Adrenal gland (tissue), 5 donors: ENCODE data around the gene SLC15A1.

Experiments used
- CTCF ChIP-seq, 6 experiments: fragments of 450-650 bp in 4 of 6; fragments of 200-600 bp in 2 of 6; sonication (generic) in 1 of 6; IDR thresholded peaks; 1 replicate in 5 of 6; 2 replicates in 1 of 6; pipeline versions ENCODE4 v1.5.1 to v1.8.0; 2016 to 2021; ENCODE audit warnings: antibody characterized with exemption in 6 of 6, mild to moderate bottlenecking in 2 of 6, moderate library complexity in 1 of 6
- POLR2A ChIP-seq, 2 donors: fragments of 450-650 bp; IDR thresholded peaks; one replicate each; pipeline ENCODE4 v1.6.1; 2017; ENCODE audit warnings: antibody characterized with exemption in 2 of 2, mild to moderate bottlenecking in 2 of 2, moderate library complexity in 1 of 2
- donor health status: DM: no; HTN: no; CAD: no.

- TF ChIP-seq POLR2A (IDR thresholded peaks at IDR 0.05) (no peak), CTCF (IDR thresholded peaks at IDR 0.05) (no peak)
Measured at GRCh38 chr13:98722958-98723357, 29.5 kb downstream of the SLC15A1 start.
